H1 (cell line): ENCODE measurements around the gene MB. TPM values are rescaled to one million over a fixed set of nuclear protein-coding genes. Genes with fewer than 3 reads are reported as not detected.
A peak's percentile ranks its signal among the peaks of the same experiment; 100 is the strongest.

Experiments
- CTCF ChIA-PET: fragments of 300-600 bp; sonication (Branson Sonifier 250); formaldehyde crosslinking; loops from one replicate; lab custom pipeline; 2021; ENCODE audit not compliant: partially characterized antibody; lab: Charles Lee
- POLR2A ChIA-PET: fragments of 300-600 bp; sonication (Branson Sonifier 250); formaldehyde crosslinking; loops from one replicate; lab custom pipeline; 2021; ENCODE audit warnings: inconsistent platforms; ENCODE audit not compliant: partially characterized antibody; lab: Charles Lee
- DNase-seq, 2 experiments: peaks; one replicate each; pipeline versions ENCODE4 v3.0.0 to v3.0.0-alpha.2; 2010 to 2022; ENCODE audit warnings: low spot score in 2 of 2, low read depth in 1 of 2, mixed read lengths in 1 of 2
- FAIRE-seq: peaks from 2 replicates; lab custom pipeline; 2011; peaks lifted over from hg19 to GRCh38; lab: Jason Lieb, UNC
- H2AFZ ChIP-seq: 2 replicates; pipeline ENCODE4 v1.8.1; 2012; ENCODE audit warnings: low read length, inconsistent platforms
- H2AK5ac ChIP-seq: 2 replicates; pipeline ENCODE4 v1.6.1; 2013; ENCODE audit warnings: low read depth, low read length
- H2BK120ac ChIP-seq: replicated peaks from 2 replicates; pipeline ENCODE3; 2013; ENCODE audit warnings: low read depth, low read length, inconsistent platforms
- H2BK12ac ChIP-seq: 2 replicates; pipeline ENCODE4 v1.6.1; 2013; ENCODE audit warnings: low read depth, low read length
- H2BK15ac ChIP-seq: 2 replicates; pipeline ENCODE4 v1.6.1; 2013; ENCODE audit warnings: low read length
- H2BK20ac ChIP-seq: 2 replicates; pipeline ENCODE4 v1.6.1; 2013; ENCODE audit warnings: low read length
- H2BK5ac ChIP-seq: 2 replicates; pipeline ENCODE4 v1.6.1; 2013; ENCODE audit warnings: low read depth, low read length
- H3K14ac ChIP-seq: 2 replicates; pipeline ENCODE4 v1.6.1; 2013; ENCODE audit warnings: inconsistent platforms; ENCODE audit not compliant: insufficient read length
- H3K18ac ChIP-seq: 2 replicates; pipeline ENCODE4 v1.6.1; 2013; ENCODE audit warnings: low read length; ENCODE audit errors: extremely low read depth
- H3K23ac ChIP-seq: 2 replicates; pipeline ENCODE4 v1.6.1; 2013; ENCODE audit warnings: inconsistent platforms; ENCODE audit not compliant: insufficient read length
- H3K23me2 ChIP-seq: 2 replicates; pipeline ENCODE4 v1.6.1; 2013; ENCODE audit warnings: low read depth, low read length
- H3K27ac ChIP-seq: 2 replicates; pipeline ENCODE4 v1.6.1; 2011; ENCODE audit warnings: low read depth, low read length, inconsistent platforms
- H3K27me3 ChIP-seq, 4 experiments: replicated peaks in 1 of 4; 1 replicate in 1 of 4; 2 replicates in 3 of 4; pipeline versions ENCODE4 v1.6.1 to v1.8.1; 2011 to 2013; ENCODE audit warnings: low read length in 3 of 4, mild to moderate bottlenecking in 3 of 4, inconsistent platforms in 2 of 4, mixed read lengths in 2 of 4, moderate library complexity in 1 of 4; ENCODE audit not compliant: control insufficient read depth in 3 of 4, insufficient read depth in 3 of 4; ENCODE audit errors: extremely low read depth in 1 of 4
- H3K36me3 ChIP-seq, 4 experiments: 2 replicates each; pipeline versions ENCODE4 v1.6.1 to v1.8.1; 2011 to 2013; ENCODE audit warnings: mild to moderate bottlenecking in 4 of 4, low read length in 3 of 4, moderate library complexity in 2 of 4, control low read depth in 1 of 4, inconsistent platforms in 1 of 4; ENCODE audit not compliant: insufficient read depth in 4 of 4, control insufficient read depth in 2 of 4
- H3K4ac ChIP-seq: replicated peaks from 2 replicates; pipeline ENCODE3; 2013; ENCODE audit warnings: low read length, low read depth, mixed read lengths, inconsistent platforms; ENCODE audit not compliant: insufficient read length
- H3K4me1 ChIP-seq, 4 experiments: replicated peaks in 1 of 4; 1 replicate in 1 of 4; 2 replicates in 3 of 4; pipeline versions ENCODE4 v1.6.1 to v1.8.1; 2011 to 2013; ENCODE audit warnings: low read length in 3 of 4, inconsistent platforms in 2 of 4, mixed read lengths in 1 of 4; ENCODE audit not compliant: insufficient read depth in 4 of 4, control insufficient read depth in 3 of 4
- H3K4me2 ChIP-seq, 2 experiments: 2 replicates each; pipeline versions ENCODE4 v1.6.1 to v1.8.1; 2011 to 2013; ENCODE audit warnings: low read depth in 2 of 2, low read length in 2 of 2, control low read depth in 1 of 2, inconsistent platforms in 1 of 2, mild to moderate bottlenecking in 1 of 2; ENCODE audit not compliant: insufficient read depth in 1 of 2
- H3K4me3 ChIP-seq, 4 experiments: fragments of 200-600, 300-600 bp in 1 of 4; sonication (generic), shearing (Covaris generic), sonication (Bioruptor Twin) in 1 of 4; 2 replicates each; pipeline versions ENCODE4 v1.5.1 to v1.8.1; 2011 to 2016; ENCODE audit warnings: low read length in 4 of 4, low read depth in 3 of 4, control low read depth in 2 of 4, inconsistent platforms in 2 of 4, mild to moderate bottlenecking in 2 of 4, mixed read lengths in 1 of 4, moderate library complexity in 1 of 4; ENCODE audit not compliant: insufficient read depth in 2 of 4; ENCODE audit errors: extremely low read depth in 1 of 4
- H3K56ac ChIP-seq: replicated peaks from 2 replicates; pipeline ENCODE3; 2013; ENCODE audit warnings: low read depth, mild to moderate bottlenecking, mixed read lengths, low read length, inconsistent platforms; ENCODE audit not compliant: insufficient read length
- H3K79me1 ChIP-seq: 2 replicates; pipeline ENCODE4 v1.6.1; 2013; ENCODE audit warnings: low read depth, low read length, control low read depth
- H3K79me2 ChIP-seq, 2 experiments: 2 replicates each; pipeline versions ENCODE4 v1.6.1 to v1.8.1; 2012 to 2013; ENCODE audit warnings: low read length in 2 of 2, mild to moderate bottlenecking in 2 of 2, inconsistent platforms in 1 of 2; ENCODE audit not compliant: insufficient read depth in 2 of 2, control insufficient read depth in 1 of 2
- H3K9ac ChIP-seq, 4 experiments: replicated peaks in 1 of 4; 1 replicate in 1 of 4; 2 replicates in 3 of 4; pipeline versions ENCODE4 v1.6.1 to v1.8.1; 2011 to 2013; ENCODE audit warnings: low read depth in 3 of 4, low read length in 3 of 4, control low read depth in 2 of 4, mild to moderate bottlenecking in 2 of 4, moderate library complexity in 2 of 4, inconsistent platforms in 1 of 4; ENCODE audit errors: extremely low read depth in 1 of 4
- H3K9me3 ChIP-seq, 2 experiments: 2 replicates each; pipeline versions ENCODE4 v1.6.1 to v1.8.1; 2012 to 2013; ENCODE audit warnings: mild to moderate bottlenecking in 2 of 2, moderate library complexity in 2 of 2, control low read depth in 1 of 2, inconsistent platforms in 1 of 2, low read depth in 1 of 2, low read length in 1 of 2, mixed read lengths in 1 of 2; ENCODE audit not compliant: insufficient read depth in 2 of 2
- H4K20me1 ChIP-seq, 2 experiments: replicated peaks in 1 of 2; 2 replicates each; pipeline versions ENCODE3 to v1.8.1; 2011 to 2013; ENCODE audit warnings: inconsistent platforms in 2 of 2, low read length in 2 of 2, mild to moderate bottlenecking in 1 of 2; ENCODE audit not compliant: insufficient read depth in 2 of 2, control insufficient read depth in 1 of 2
- H4K5ac ChIP-seq: 2 replicates; pipeline ENCODE4 v1.6.1; 2013; ENCODE audit warnings: low read length, low read depth, mixed read lengths, inconsistent platforms; ENCODE audit not compliant: insufficient read length
- H4K8ac ChIP-seq: 2 replicates; pipeline ENCODE4 v1.8.0; 2013; ENCODE audit warnings: mild to moderate bottlenecking, moderate library complexity, low read length, inconsistent platforms; ENCODE audit not compliant: insufficient read depth; ENCODE audit errors: extremely low read depth
- H4K91ac ChIP-seq: replicated peaks from 2 replicates; pipeline ENCODE3; 2013; ENCODE audit warnings: low read length, mixed read lengths, inconsistent platforms; ENCODE audit not compliant: insufficient read length
- TEAD4 ChIP-seq: IDR thresholded peaks from 2 replicates; pipeline ENCODE4 v1.6.1; 2012; ENCODE audit warnings: low read depth, low read length, inconsistent platforms, mixed read lengths
- WGBS, 2 experiments: shearing (Covaris generic) in 1 of 2; methylation state at CpG; one replicate each; pipeline versions ENCODE4 v1.1.6 to v1.1.7; 2013 to 2015; ENCODE audit warnings: low lambda C conversion rate in 2 of 2, mixed read lengths in 2 of 2, inconsistent platforms in 1 of 2, low coverage in 1 of 2, missing lambda C conversion rate in 1 of 2; ENCODE audit not compliant: insufficient replicate concordance in 2 of 2, insufficient coverage in 1 of 2, insufficient read length in 1 of 2; ENCODE audit errors: extremely low coverage in 1 of 2, missing lambda C conversion rate in 1 of 2; 5-methylcytosine and 5-hydroxymethylcytosine counted together
- polyA plus RNA-seq, 7 experiments: library from polyadenylated mRNA; depleted of rRNA in 3 of 7; stranded (reverse) in 5 of 7; unstranded in 2 of 7; fragments of >200 nt in 5 of 7; fragments of 200-250 nt in 2 of 7; gene quantifications; 1 replicate in 5 of 7; 2 replicates in 1 of 7; 4 replicates in 1 of 7; pipeline versions ENCODE4 v1.2.1 to v1.2.3, GENCODE V29; 2011 to 2013; ENCODE audit warnings: missing spikeins in 2 of 7, mixed read lengths in 2 of 7
- total RNA-seq: library from RNA; stranded (reverse); fragmentation: NEBNext Ultra II Directional; extraction: Animal tissue kit (Norgen Biotek cat#: 25700); gene quantifications from 2 replicates; pipeline ENCODE4 v1.2.1, GENCODE V29; 2021

The MB gene
- total and polyA plus RNA-seq, 2 of the 8 experiments (the other 6 are each of a cell fraction or from before 2014, with no cell fraction given): 1.5 TPM; not detected in 1

DNA sequence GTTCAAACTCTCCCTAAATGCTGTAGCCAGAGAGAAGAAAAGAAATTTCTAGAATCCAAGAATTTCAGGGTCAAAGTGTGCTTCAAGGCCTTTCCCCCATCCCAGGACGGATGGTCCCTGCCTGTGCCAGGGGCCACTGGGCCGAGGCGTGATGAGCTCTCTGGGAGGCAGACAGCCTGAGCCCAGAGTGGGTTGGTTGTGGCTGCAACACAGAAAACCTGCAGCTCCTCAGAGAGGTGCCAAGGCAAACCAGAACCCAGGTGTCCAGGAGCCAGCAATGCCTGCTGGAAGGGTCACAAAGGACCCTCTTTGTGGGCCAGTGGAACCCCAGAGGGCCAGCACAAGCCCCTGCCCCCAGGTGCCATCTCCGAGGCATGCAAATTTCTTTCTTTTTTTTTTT is 28.5 kb upstream of the MB start:
- Histone ChIP-seq H3K4me1 (peaks cover 0 to 7% (median 5%) of the 10 kb centered on the region in 4 experiments; a peak in 6 of 7 replicates), H2BK5ac (no peak overlapping the region), H3K79me1 (no peaks in the 10 kb centered on the region), H4K91ac (no peak overlapping the region), H3K23ac (no peak overlapping the region), H2BK120ac (no peak overlapping the region), H3K14ac (no peak overlapping the region), H2BK12ac (no peak overlapping the region), H3K9me3 (no peaks in the 10 kb centered on the region), H2BK15ac (no peak overlapping the region), H3K27ac (no peak overlapping the region), H2AFZ (no peak overlapping the region), H3K4ac (no peak overlapping the region), H3K79me2 (no peaks in the 10 kb centered on the region), H3K18ac (no peak overlapping the region), H4K8ac (0 out of 2 replicates have a peak overlapping the region, but pooled peaks have one; percentile 42), H3K4me2 (no peak overlapping the region), H3K36me3 (no peaks in the 10 kb centered on the region), H4K20me1 (no peaks in the 10 kb centered on the region), H2BK20ac (no peak overlapping the region), H4K5ac (no peak overlapping the region), H3K4me3 (no peak overlapping the region), H3K9ac (no peak overlapping the region), H2AK5ac (no peak overlapping the region), H3K27me3 (no peaks in the 10 kb centered on the region), H3K23me2 (no peaks in the 10 kb centered on the region), H3K56ac (no peak overlapping the region)
- no peak for TF ChIP-seq TEAD4
- DNase-seq: peak in 1 of 2 experiments; percentile 41
- CTCF ChIA-PET: interaction anchor here (1.1 to 1.5 kb wide), 2 partner anchors 13 to 106 kb away, joined by 3 to 4 read pairs; no protein-coding TSS in a partner anchor
- no peak for FAIRE-seq
- POLR2A ChIA-PET: no interaction called here
- 90% methylated on average over 4 of the region's 4 CpGs; no CpG with 5 or more reads in 1 of the 2 experiments for WGBS, 2 experiments
